Fibroblast of upper back skin (primary cell): ENCODE measurements around the gene CCNYL1.
A peak's percentile ranks its signal among the peaks of the same experiment; 100 is the strongest.

Experiments used
- DNase-seq: peaks from one replicate; pipeline ENCODE4 v3.0.0-alpha.2; 2013

Gene CCNYL1

GRCh38 chr2:207796585-207797350, 85.3 kb downstream of the CCNYL1 start:
- DNase-seq: peak; percentile 23

DNA sequence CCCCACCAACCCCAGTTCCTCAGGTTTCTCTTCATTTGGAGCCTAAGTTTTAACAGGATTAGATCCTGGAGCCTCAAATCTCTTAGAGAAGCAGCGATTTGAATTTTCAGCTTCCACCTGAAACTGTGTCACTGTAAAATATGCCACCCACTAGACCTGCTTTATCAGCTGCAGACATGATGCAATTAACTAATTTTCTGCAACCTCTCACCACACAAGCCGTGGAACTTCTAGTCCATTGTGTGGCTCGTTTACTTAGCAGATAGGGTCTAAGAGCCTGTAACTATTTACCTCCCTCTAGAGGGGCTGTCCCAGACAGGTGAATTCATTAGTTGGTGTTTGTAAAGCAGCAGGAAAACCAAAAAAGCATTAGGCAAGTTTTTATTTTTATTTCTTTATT, 89.8 kb downstream of the CCNYL1 start:
- DNase-seq: no peak

DNA sequence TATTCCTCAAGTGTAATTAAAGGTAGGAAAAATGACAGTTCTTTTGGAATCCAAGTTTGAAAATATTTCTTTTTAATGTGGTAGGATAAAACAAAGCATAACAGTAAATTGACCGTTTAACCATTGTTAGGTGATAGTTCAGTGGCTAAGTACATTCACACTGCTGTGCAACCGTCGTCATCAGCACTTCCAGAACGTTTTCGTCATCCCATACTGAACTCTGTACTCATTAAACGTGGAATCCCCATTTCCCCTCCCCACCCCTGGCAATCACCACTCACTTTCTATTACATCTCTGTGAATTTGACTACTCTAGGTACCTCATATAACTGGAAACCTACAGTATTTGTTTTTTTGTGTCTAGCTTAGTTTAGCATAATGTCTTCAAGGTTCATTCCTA, 91.2 kb downstream of the CCNYL1 start:
- no peak for DNase-seq
